ENCODE measurements around the gene PDCD1. TPM values are rescaled to one million over a fixed set of nuclear protein-coding genes. Genes with fewer than 3 reads are reported as not detected.

Gene PDCD1
- total and polyA plus RNA-seq, 2 donors (not counting 1 experiment from before 2014, with no cell fraction given): 0.28 to 1.3 TPM

DNA sequence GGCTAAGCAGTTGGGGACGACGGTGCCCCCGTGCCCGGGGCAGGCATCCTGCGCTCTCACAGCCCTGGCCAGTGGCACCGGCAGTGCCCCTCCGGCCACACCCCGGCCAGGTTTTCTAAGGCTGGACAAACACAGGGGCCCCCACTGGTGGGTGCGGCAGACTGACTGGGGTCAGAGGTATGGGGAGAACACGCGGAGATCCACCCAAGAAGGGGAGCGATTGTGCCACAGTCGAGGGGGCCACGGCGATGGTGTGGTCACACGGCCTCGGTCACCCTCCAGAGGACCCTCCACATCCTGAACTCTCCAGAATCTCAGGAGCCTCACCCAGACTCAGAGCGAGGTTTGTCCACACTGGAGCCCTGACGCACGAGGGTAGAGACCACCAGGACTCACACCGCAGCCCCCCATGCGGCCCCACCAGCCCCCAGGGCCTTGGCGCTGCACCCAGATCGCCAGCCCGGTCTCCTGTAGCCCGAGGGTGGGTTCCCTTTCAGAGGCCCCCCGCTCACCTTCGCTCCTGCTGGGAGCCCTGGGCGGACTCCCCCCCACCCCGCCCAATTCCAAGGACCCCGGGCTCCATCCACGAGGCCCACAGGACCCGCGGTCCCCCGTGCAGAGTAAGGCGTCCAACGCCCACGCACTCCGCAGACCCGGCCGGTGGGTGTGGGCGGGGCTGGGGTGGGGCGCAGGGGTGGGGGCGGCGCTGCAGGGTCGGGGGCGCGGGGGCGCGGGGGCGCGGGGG is 15.2 kb downstream of the PDCD1 start:
- H3K4me3 ChIP-seq (ENCODE audit: control extremely low read depth in 1 of 5, extremely low read depth in 1 of 5, insufficient read depth in 1 of 5, low read depth in 2 of 5, low read length in 4 of 5): peak overlapping the region in 3 of 5 experiments; percentile 43 to 59 (median 49)
- Mint-ChIP-seq H3K27me3 (no peaks in the 10 kb centered on the region), H3K4me1 (peaks cover 31% of the 10 kb centered on the region), H3K9me3 (ENCODE audit: insufficient read depth) (no peaks in the 10 kb centered on the region), H3K27ac (peak overlapping the region; percentile 88), H3K4me3 (peak overlapping the region; percentile 80)
- CTCF ChIA-PET: interaction anchor here (0.7 to 1.7 kb wide), 3 partner anchors 35 to 884 kb away, joined by 4 to 5 read pairs (median 4); partner anchors contain the start of gene D2HGDH
- H3K27ac ChIP-seq (ENCODE audit: low read length in 2 of 2): peak overlapping the region; percentile 43 to 49
- WGBS (ENCODE audit: insufficient coverage): 47% methylated on average over 38 of the region's 52 CpGs
- H4K20me1 ChIP-seq (ENCODE audit: control insufficient read depth, insufficient read depth, low read length, poor library complexity, severe bottlenecking): no peaks in the 10 kb centered on the region
- ATAC-seq (ENCODE audit: low read depth) (no peak), DNase-seq (no peak)
- H3K79me2 ChIP-seq (ENCODE audit: control insufficient read depth, insufficient read depth, low read length): no peaks in the 10 kb centered on the region
- peak overlapping the region; percentile 58 for H3K9ac ChIP-seq (ENCODE audit: low read length)
- H3K9me3 ChIP-seq (ENCODE audit: control extremely low read depth in 1 of 3, control insufficient read depth in 2 of 3, insufficient read depth in 1 of 3, low read length in 2 of 3): peaks cover 0 to 4% (median 0%) of the 10 kb centered on the region in 3 donors
- peak overlapping the region; percentile 78 for H2AFZ ChIP-seq (ENCODE audit: insufficient read depth, low read depth, low read length, poor library complexity, severe bottlenecking)
- POLR2A ChIA-PET: interaction anchor here (1.0 kb wide), 1 partner anchor 16 kb away, joined by 3 read pairs; no protein-coding TSS in a partner anchor
- H3K27me3 ChIP-seq (replicated peaks in 1 of 4; ENCODE audit: control extremely low read depth in 1 of 4, control insufficient read depth in 3 of 4, insufficient read depth in 4 of 4, low read length in 3 of 4): no peaks in the 10 kb centered on the region
- no peaks in the 10 kb centered on the region for H3K36me3 ChIP-seq (replicated peaks in 1 of 2; ENCODE audit: control extremely low read depth in 1 of 2, control insufficient read depth in 1 of 2, extremely low read depth in 1 of 2, insufficient read depth in 2 of 2, low read length in 1 of 2)
- TF ChIP-seq CTCF (IDR thresholded peaks at IDR 0.05) (no peak), EZH2 (IDR thresholded peaks at IDR 0.05; ENCODE audit: borderline replicate concordance, insufficient read depth, low read depth, low read length, poor library complexity, severe bottlenecking) (no peak)
- H3K4me2 ChIP-seq (replicated peaks; ENCODE audit: low read depth, low read length, poor library complexity, severe bottlenecking): peak overlapping the region; percentile 88
- intact Hi-C loops (cut with micrococcal nuclease): loop anchor here (1.0 to 5.0 kb wide), 2 partner anchors 16 to 39 kb away; no protein-coding TSS in a partner anchor
- H3K4me1 ChIP-seq (ENCODE audit: control insufficient read depth in 2 of 2, insufficient read depth in 2 of 2, low read length in 2 of 2): peaks cover 18 to 26% of the 10 kb centered on the region in 2 donors
